Liver (tissue), 9 donors: Measurements from ENCODE around the gene PAQR7. TPM values are rescaled to one million over a fixed set of nuclear protein-coding genes. Genes with fewer than 3 reads are reported as not detected.

Source experiments
- DNase-seq: peaks from one replicate; pipeline ENCODE4 v3.0.0-alpha.2; 2017; ENCODE audit warnings: low spot score
- H3K27ac ChIP-seq, 2 donors: one replicate each; pipeline ENCODE4 v1.7.0; 2013; ENCODE audit warnings: inconsistent platforms in 2 of 2, low read length in 2 of 2, control low read depth in 1 of 2, low read depth in 1 of 2, mild to moderate bottlenecking in 1 of 2
- H3K27me3 ChIP-seq, 4 donors: one replicate each; pipeline versions ENCODE4 v1.6.1 to v1.7.0; 2013; ENCODE audit warnings: low read length in 3 of 4, inconsistent platforms in 1 of 4, mild to moderate bottlenecking in 1 of 4, moderate library complexity in 1 of 4; ENCODE audit not compliant: control insufficient read depth in 4 of 4, insufficient read depth in 4 of 4
- H3K36me3 ChIP-seq, 4 donors: one replicate each; pipeline versions ENCODE4 v1.6.1 to v1.7.0; 2013; ENCODE audit warnings: low read length in 3 of 4, mild to moderate bottlenecking in 3 of 4, low read depth in 1 of 4, moderate library complexity in 1 of 4; ENCODE audit not compliant: control insufficient read depth in 4 of 4, insufficient read depth in 3 of 4
- H3K4me1 ChIP-seq, 4 donors: one replicate each; pipeline versions ENCODE4 v1.6.1 to v1.7.0; 2013; ENCODE audit warnings: low read length in 3 of 4, mild to moderate bottlenecking in 3 of 4, moderate library complexity in 1 of 4; ENCODE audit not compliant: control insufficient read depth in 4 of 4, insufficient read depth in 4 of 4
- H3K4me3 ChIP-seq, 3 donors: one replicate each; pipeline versions ENCODE4 v1.6.1 to v1.7.0; 2013; ENCODE audit warnings: low read length in 3 of 3, control low read depth in 1 of 3, low read depth in 1 of 3, mild to moderate bottlenecking in 1 of 3
- H3K9ac ChIP-seq, 2 donors: one replicate each; pipeline ENCODE4 v1.7.0; 2013; ENCODE audit warnings: low read length in 2 of 2, mild to moderate bottlenecking in 2 of 2, moderate library complexity in 2 of 2, control low read depth in 1 of 2, low read depth in 1 of 2
- H3K9me3 ChIP-seq, 4 donors: one replicate each; pipeline versions ENCODE4 v1.6.1 to v1.7.0; 2013; ENCODE audit warnings: low read length in 3 of 4; ENCODE audit not compliant: control insufficient read depth in 4 of 4
- ATF3 ChIP-seq: IDR thresholded peaks from 2 replicates; pipeline ENCODE4 v1.6.1; 2016; ENCODE audit warnings: antibody characterized with exemption
- EGR1 ChIP-seq, 2 donors: IDR thresholded peaks; 2 replicates each; pipeline ENCODE4 v1.6.1; 2016 to 2018; ENCODE audit warnings: antibody characterized with exemption in 2 of 2, low read depth in 2 of 2
- FOXA1 ChIP-seq: IDR thresholded peaks from 2 replicates; pipeline ENCODE4 v1.6.1; 2016; ENCODE audit warnings: antibody characterized with exemption
- HNF4A ChIP-seq, 2 donors: conservative IDR thresholded peaks; 2 replicates each; pipeline ENCODE4 v1.6.1; 2016; ENCODE audit warnings: antibody characterized with exemption in 2 of 2, mild to moderate bottlenecking in 2 of 2
- HNF4G ChIP-seq: IDR thresholded peaks from 2 replicates; pipeline ENCODE4 v1.6.1; 2016; ENCODE audit warnings: antibody characterized with exemption
- JUND ChIP-seq, 2 donors: IDR thresholded peaks; 2 replicates each; pipeline ENCODE4 v1.6.1; 2016; ENCODE audit warnings: antibody characterized with exemption in 2 of 2
- NR2F2 ChIP-seq: IDR thresholded peaks from 2 replicates; pipeline ENCODE4 v1.6.1; 2016; ENCODE audit warnings: antibody characterized with exemption
- RAD21 ChIP-seq, 2 donors: IDR thresholded peaks; 2 replicates each; pipeline ENCODE4 v1.6.1; 2016; ENCODE audit warnings: antibody characterized with exemption in 2 of 2, mild to moderate bottlenecking in 2 of 2
- RXRA ChIP-seq, 2 donors: IDR thresholded peaks; 2 replicates each; pipeline ENCODE4 v1.6.1; 2017 to 2018; ENCODE audit warnings: antibody characterized with exemption in 2 of 2, mild to moderate bottlenecking in 1 of 2
- SP1 ChIP-seq: IDR thresholded peaks from 2 replicates; pipeline ENCODE4 v1.6.1; 2018; ENCODE audit warnings: antibody characterized with exemption, mild to moderate bottlenecking
- TAF1 ChIP-seq: conservative IDR thresholded peaks from 2 replicates; pipeline ENCODE4 v1.6.1; 2016; ENCODE audit warnings: antibody characterized with exemption, mild to moderate bottlenecking
- YY1 ChIP-seq: IDR thresholded peaks from 2 replicates; pipeline ENCODE4 v1.6.1; 2016; ENCODE audit warnings: antibody characterized with exemption, mild to moderate bottlenecking
- WGBS: extraction: QIAGEN DNeasy Blood & Tissue Kit; methylation state at CpG from one replicate; pipeline ENCODE4 v1.1.7; 2013; 5-methylcytosine and 5-hydroxymethylcytosine counted together
- polyA plus RNA-seq, 2 donors: library from polyadenylated mRNA; stranded (reverse) in 1 of 2; unstranded in 1 of 2; fragments of 200-250 nt in 1 of 2; fragments of >200 nt in 1 of 2; fragmentation: Nextera tagmentation in 1 of 2; extraction: Ambion mirVana in 1 of 2; gene quantifications; one replicate each; pipeline versions ENCODE4 v1.2.1 to v1.2.3, GENCODE V29; 2013 to 2015
- total RNA-seq, 2 donors: library from RNA; depleted of rRNA; stranded (reverse); fragments of >200 nt; gene quantifications; one replicate each; pipeline ENCODE4 v1.2.3, GENCODE V29; 2014
- TF ChIP-seq, protein P1 (sequence below): IDR thresholded peaks from 2 replicates; pipeline ENCODE4 v1.6.1; 2016; ENCODE audit warnings: antibody characterized with exemption
- TF ChIP-seq, protein P2 (sequence below): IDR thresholded peaks from 2 replicates; pipeline ENCODE4 v1.6.1; 2016; ENCODE audit warnings: antibody characterized with exemption, mild to moderate bottlenecking
- donor health status: healthy.
- donor health status: healthy.
- donor health status: healthy.
- donor health status: healthy.
- donor health status: healthy.

The PAQR7 gene
- total and polyA plus RNA-seq, 4 donors, result 1.5 to 9.0 (median 1.8) TPM

- no peak for DNase-seq
- no peaks in the 10 kb centered on the region for H3K27me3 ChIP-seq
- H3K27ac ChIP-seq, result peak overlapping the region in 1 of 2 donors; percentile 51
- no peak for TF ChIP-seq YY1
- TF ChIP-seq SP1, result no peak
- TF ChIP-seq JUND (IDR thresholded peaks at IDR 0.05), result no peak
- no peak for TF ChIP-seq HNF4A (conservative IDR thresholded peaks at IDR 0.05)
- TF ChIP-seq HNF4G, result no peak
- TF ChIP-seq TAF1, result no peak
- TF ChIP-seq RAD21 (IDR thresholded peaks at IDR 0.05), result no peak
- no peak for TF ChIP-seq EGR1 (IDR thresholded peaks at IDR 0.05; ENCODE audit: low read depth in 2 of 2)
- TF ChIP-seq NR2F2, result no peak
- no peak for TF ChIP-seq FOXA1
- TF ChIP-seq, protein P1, sequence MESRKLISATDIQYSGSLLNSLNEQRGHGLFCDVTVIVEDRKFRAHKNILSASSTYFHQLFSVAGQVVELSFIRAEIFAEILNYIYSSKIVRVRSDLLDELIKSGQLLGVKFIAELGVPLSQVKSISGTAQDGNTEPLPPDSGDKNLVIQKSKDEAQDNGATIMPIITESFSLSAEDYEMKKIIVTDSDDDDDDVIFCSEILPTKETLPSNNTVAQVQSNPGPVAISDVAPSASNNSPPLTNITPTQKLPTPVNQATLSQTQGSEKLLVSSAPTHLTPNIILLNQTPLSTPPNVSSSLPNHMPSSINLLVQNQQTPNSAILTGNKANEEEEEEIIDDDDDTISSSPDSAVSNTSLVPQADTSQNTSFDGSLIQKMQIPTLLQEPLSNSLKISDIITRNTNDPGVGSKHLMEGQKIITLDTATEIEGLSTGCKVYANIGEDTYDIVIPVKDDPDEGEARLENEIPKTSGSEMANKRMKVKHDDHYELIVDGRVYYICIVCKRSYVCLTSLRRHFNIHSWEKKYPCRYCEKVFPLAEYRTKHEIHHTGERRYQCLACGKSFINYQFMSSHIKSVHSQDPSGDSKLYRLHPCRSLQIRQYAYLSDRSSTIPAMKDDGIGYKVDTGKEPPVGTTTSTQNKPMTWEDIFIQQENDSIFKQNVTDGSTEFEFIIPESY, result no peak
- TF ChIP-seq ATF3, result no peak
- no peak for TF ChIP-seq RXRA (IDR thresholded peaks at IDR 0.05)
- TF ChIP-seq, protein P2, sequence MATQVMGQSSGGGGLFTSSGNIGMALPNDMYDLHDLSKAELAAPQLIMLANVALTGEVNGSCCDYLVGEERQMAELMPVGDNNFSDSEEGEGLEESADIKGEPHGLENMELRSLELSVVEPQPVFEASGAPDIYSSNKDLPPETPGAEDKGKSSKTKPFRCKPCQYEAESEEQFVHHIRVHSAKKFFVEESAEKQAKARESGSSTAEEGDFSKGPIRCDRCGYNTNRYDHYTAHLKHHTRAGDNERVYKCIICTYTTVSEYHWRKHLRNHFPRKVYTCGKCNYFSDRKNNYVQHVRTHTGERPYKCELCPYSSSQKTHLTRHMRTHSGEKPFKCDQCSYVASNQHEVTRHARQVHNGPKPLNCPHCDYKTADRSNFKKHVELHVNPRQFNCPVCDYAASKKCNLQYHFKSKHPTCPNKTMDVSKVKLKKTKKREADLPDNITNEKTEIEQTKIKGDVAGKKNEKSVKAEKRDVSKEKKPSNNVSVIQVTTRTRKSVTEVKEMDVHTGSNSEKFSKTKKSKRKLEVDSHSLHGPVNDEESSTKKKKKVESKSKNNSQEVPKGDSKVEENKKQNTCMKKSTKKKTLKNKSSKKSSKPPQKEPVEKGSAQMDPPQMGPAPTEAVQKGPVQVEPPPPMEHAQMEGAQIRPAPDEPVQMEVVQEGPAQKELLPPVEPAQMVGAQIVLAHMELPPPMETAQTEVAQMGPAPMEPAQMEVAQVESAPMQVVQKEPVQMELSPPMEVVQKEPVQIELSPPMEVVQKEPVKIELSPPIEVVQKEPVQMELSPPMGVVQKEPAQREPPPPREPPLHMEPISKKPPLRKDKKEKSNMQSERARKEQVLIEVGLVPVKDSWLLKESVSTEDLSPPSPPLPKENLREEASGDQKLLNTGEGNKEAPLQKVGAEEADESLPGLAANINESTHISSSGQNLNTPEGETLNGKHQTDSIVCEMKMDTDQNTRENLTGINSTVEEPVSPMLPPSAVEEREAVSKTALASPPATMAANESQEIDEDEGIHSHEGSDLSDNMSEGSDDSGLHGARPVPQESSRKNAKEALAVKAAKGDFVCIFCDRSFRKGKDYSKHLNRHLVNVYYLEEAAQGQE, result no peak
- H3K9ac ChIP-seq, result no peak overlapping the region
- H3K4me3 ChIP-seq, result no peak overlapping the region
- H3K4me1 ChIP-seq, result peaks cover 26 to 75% (median 68%) of the 10 kb centered on the region in 4 donors
- H3K36me3 ChIP-seq, result no peaks in the 10 kb centered on the region
- WGBS, result 52% methylated on average over 2 of the region's 2 CpGs
- no peaks in the 10 kb centered on the region for H3K9me3 ChIP-seq
Observed at GRCh38 chr1:25872713-25873112, 2.8 kb downstream of the PAQR7 start.

- no peak overlapping the region for H3K9ac ChIP-seq
- WGBS, result 53% methylated on average over 9 of the region's 9 CpGs
- H3K4me1 ChIP-seq, result peaks cover 27 to 82% (median 73%) of the 10 kb centered on the region in 4 donors
Observed at GRCh38 chr1:25871704-25872494, 3.6 kb downstream of the PAQR7 start.

More at GRCh38 chr1:25871704-25872494, 3.6 kb downstream of the PAQR7 start:
- no peak for DNase-seq
- H3K4me3 ChIP-seq, result no peak overlapping the region
- no peaks in the 10 kb centered on the region for H3K27me3 ChIP-seq
- TF ChIP-seq FOXA1 (no peak), HNF4A (conservative IDR thresholded peaks at IDR 0.05) (peak; percentile 8 to 29)
- TF ChIP-seq, protein P1, result no peak
- H3K27ac ChIP-seq, result no peak overlapping the region
- H3K9me3 ChIP-seq, result no peaks in the 10 kb centered on the region
- H3K36me3 ChIP-seq, result no peaks in the 10 kb centered on the region
